Stimulated activated CD8-positive, alpha-beta memory T cell treated with anti-CD3 and anti-CD28 coated beads, Interleukin-12 subunit alpha, Interleukin-12 subunit beta, amount 100 ng/mL, for 24 hours (primary cell): ENCODE results near the gene MARCHF3.
"Not testable (repeated sequence)": the region's sequence is repeated elsewhere in the genome, so short reads cannot be mapped to it uniquely, and the experiment has no call there.

ENCODE experiments used
- DNase-seq: peaks from one replicate; pipeline ENCODE4 v3.0.0-alpha.2; 2020; ENCODE audit errors: extremely low read depth

MARCHF3 gene

DNA sequence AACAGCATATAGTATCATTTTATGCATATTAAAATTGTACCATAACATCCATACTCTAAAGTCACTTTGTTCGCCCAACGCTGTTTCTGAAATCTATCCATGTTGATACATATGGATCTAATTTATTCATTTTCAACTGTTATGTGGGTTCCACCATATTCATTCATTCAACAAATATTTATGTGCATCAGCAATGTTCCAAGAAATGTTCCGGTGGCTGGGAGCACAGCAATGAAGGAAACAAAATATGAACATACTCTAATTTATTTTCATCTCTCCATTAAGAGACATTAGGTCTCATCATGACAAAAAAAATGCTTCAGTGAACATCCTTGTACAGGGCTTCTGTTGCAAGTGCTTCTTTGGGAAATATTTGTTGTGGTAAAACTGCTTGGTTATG, 75.4 kb downstream of the MARCHF3 start:
- DNase-seq = no peak

- no peak for DNase-seq
These were observed 76.7 kb downstream of the MARCHF3 start for GRCh38 chr5:126953640-126954039.

- DNase-seq = no peak
These were observed 80.9 kb downstream of the MARCHF3 start for GRCh38 chr5:126949475-126949874.

GRCh38 chr5:126948453-126948852, 81.9 kb downstream of the MARCHF3 start:
- no peak for DNase-seq

DNA sequence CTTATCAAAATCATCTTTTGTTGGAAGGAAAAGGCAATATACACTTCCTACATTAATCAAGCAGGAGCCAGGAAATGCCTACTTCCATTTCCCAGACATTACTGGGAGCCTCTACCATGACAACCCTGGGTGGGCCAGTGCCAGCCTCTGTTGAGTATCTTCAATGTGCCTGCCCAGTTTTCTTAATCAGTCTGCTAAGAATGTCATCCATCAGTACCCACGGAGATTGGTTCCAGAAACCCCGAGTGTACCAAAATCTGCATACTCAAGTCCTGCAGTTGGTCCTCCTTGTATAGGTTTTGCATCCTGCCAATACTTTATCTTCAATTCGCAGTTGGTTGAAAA, 82.4 kb downstream of the MARCHF3 start:
- DNase-seq = no peak

DNA sequence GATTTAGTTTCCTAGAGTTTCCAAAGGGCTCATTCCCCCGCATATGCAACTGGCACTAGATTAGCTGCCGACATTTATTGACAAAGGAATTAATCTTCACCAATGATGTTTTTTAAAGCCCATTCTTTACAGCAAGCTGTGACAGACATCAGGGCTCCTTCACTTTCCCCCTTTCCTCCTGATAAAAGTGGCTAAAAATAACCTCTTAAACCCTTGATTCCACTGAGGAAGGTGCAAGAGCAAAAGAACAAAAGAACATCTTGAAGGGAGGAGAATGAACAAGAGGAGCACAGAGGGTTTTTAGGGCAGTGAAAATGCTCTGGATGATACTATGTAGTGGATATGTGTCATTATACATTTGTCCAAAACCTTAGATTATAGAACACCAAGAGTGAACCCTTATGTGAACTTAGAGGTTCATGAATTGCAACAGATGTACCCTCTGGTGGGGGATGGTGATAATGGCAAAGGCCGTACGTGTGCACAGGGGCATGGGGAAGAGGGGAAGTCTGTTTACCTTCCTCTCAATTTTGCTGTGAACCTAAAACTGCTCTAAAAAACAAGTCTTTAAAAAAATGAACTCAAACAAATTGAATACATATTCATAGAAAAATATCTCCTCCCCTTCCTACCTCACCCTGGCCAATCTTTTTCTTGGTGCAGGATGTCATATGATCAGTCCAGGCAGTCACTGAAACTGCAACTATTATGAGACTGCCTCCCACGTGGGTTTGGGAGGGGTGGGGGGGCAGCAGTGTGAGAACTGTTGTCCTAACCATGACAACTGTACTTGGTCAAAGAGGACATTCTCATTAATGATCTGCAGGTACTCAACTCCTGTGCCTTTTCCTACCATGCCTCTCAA, 83.0 kb downstream of the MARCHF3 start:
- DNase-seq = no peak

- not testable (repeated sequence) for DNase-seq
These were observed 87.5 kb downstream of the MARCHF3 start for GRCh38 chr5:126942908-126943307.

GRCh38 chr5:126941403-126941802, 89.0 kb downstream of the MARCHF3 start:
- no peak for DNase-seq

DNA sequence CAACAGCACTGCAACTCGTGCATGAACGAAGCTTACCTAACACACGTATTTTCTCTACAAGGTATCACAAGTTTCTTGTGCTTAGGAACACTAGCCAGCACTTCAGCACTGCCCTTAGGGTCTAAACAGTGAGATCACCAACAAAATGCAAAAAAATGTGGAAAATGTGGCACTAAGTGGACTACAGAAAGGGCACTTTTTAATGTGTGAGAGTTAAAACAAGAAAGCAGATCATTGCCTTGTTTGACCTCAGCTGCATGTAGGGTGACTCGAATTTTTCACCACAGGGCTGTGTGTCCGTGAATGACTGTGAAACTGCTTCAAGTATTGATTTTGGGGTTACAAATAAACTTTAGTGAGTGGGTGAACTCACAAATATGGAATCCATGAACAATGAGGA, 90.5 kb downstream of the MARCHF3 start:
- DNase-seq = no peak

DNA sequence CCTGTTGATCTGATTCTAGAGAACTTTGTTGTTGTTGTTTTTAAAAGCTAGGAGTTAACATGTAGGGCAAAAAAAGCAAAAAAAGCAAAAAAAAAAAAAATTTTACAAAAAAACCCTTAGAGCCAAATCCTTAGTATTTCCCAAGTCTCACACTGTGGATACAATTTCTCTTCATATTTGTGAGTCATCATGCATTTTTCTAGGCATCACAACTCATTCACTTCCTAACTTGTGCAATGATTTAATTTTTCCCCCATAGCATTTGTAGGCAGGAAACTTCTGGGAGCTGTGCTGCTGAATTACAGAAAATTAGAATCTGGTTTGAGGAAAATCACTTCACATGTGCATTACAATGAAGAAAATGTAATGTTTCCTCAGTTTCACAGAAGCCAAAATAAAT, 91.9 kb downstream of the MARCHF3 start:
- no peak for DNase-seq

- DNase-seq = no peak
These were observed 92.6 kb downstream of the MARCHF3 start for GRCh38 chr5:126937771-126938170.

DNA sequence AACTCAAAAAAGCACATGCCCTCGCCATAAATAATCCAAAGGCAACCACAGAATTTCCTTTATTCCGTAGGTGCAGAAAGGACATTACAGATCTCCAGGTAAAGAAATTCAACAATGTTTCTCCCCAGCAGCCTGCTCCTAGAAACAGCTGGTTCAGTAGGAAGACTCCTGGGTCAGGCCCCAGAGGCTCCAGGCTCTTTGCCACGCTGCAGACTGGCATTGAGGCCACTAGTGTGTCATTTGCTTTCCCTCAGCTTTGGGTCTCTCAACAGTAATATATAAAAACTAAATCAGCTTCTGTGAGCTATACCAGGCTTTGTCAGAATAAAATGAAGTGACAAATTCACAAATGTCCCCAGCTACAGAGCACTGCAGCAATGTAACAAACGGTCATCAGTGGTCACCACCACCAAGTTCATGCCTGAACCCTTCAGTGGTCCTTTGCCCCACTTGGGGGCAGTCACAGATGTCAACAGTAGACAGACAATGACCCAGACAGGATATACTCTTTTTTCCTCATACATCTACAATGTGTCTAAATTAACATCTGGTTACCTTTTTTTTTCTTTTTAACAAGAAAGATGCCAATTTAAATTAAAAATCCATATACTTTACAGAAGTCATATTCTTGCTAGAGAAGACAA, 93.5 kb downstream of the MARCHF3 start:
- DNase-seq = no peak

GRCh38 chr5:126931963-126932660, 98.2 kb downstream of the MARCHF3 start:
- DNase-seq = no peak

DNA sequence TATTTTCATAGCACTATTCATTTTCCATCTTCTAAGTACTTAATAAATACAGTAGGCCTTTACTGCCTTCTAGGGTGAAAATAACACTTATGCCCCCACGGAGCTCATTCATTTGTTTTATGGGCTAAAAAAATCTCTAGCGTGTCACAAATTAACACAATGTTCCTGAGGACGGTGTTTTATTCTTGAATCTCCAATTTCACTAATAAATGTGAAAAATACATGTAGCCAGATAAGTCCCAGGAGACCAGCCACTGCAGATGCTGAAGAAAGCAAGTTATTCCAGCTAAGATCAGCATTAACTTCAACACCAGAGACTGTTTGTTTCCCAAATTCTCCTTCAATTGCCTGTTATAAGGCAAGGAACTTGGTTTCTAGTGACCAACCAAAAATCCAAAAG, 102.3 kb downstream of the MARCHF3 start:
- no peak for DNase-seq

- DNase-seq = no peak
These were observed 102.9 kb downstream of the MARCHF3 start for GRCh38 chr5:126927429-126927828.

- no peak for DNase-seq
These were observed 104.2 kb downstream of the MARCHF3 start for GRCh38 chr5:126926187-126926586.

GRCh38 chr5:126925482-126925881, 104.9 kb downstream of the MARCHF3 start:
- DNase-seq = no peak

- DNase-seq = no peak
These were observed 105.9 kb downstream of the MARCHF3 start for GRCh38 chr5:126924331-126925033.

GRCh38 chr5:126921241-126922091, 108.9 kb downstream of the MARCHF3 start:
- DNase-seq = no peak

GRCh38 chr5:126920291-126920690, 110.1 kb downstream of the MARCHF3 start:
- DNase-seq = no peak

- no peak for DNase-seq
These were observed 110.8 kb downstream of the MARCHF3 start for GRCh38 chr5:126919566-126919965.
